ENCODE measurements around the gene FOXN3.

Gene FOXN3

GRCh38 chr14:89289477-89289876, 127.6 kb downstream of the FOXN3 start:
- H3K27me3 Mint-ChIP-seq = no peaks in the 10 kb centered on the region
- ATAC-seq (ENCODE audit: low read depth) = no peak
- peaks cover 27% of the 10 kb centered on the region for H3K36me3 Mint-ChIP-seq
- DNase-seq (ENCODE audit: low spot score in 2 of 2) = no peak
- H3K4me3 Mint-ChIP-seq = no peak overlapping the region
- H3K9me3 Mint-ChIP-seq = no peaks in the 10 kb centered on the region
- H3K27ac Mint-ChIP-seq = no peak overlapping the region
- peaks cover 37% of the 10 kb centered on the region for H3K4me1 Mint-ChIP-seq

- H3K4me1 Mint-ChIP-seq = peaks cover 31% of the 10 kb centered on the region
- no peak for DNase-seq (ENCODE audit: low spot score in 2 of 2)
- no peak overlapping the region for H3K4me3 Mint-ChIP-seq
- H3K9me3 Mint-ChIP-seq = no peaks in the 10 kb centered on the region
- ATAC-seq (ENCODE audit: low read depth) = no peak
- peaks cover 27% of the 10 kb centered on the region for H3K36me3 Mint-ChIP-seq
- H3K27ac Mint-ChIP-seq = no peak overlapping the region
- H3K27me3 Mint-ChIP-seq = no peaks in the 10 kb centered on the region
These were observed 128.9 kb downstream of the FOXN3 start for GRCh38 chr14:89288114-89288513.

GRCh38 chr14:89284333-89285058, 132.5 kb downstream of the FOXN3 start:
- H3K9me3 Mint-ChIP-seq = no peaks in the 10 kb centered on the region
- DNase-seq (ENCODE audit: low spot score in 2 of 2) (no peak), ATAC-seq (ENCODE audit: low read depth) (no peak)
- no peak overlapping the region for H3K4me3 Mint-ChIP-seq
- H3K4me1 Mint-ChIP-seq = peaks cover 9% of the 10 kb centered on the region
- H3K27ac Mint-ChIP-seq = no peak overlapping the region
- peaks cover 16% of the 10 kb centered on the region for H3K36me3 Mint-ChIP-seq
- H3K27me3 Mint-ChIP-seq = no peaks in the 10 kb centered on the region

GRCh38 chr14:89283327-89284060, 133.5 kb downstream of the FOXN3 start:
- DNase-seq (ENCODE audit: low spot score in 2 of 2) = no peak

GRCh38 chr14:89282191-89282590, 134.8 kb downstream of the FOXN3 start:
- H3K36me3 Mint-ChIP-seq = peaks cover 23% of the 10 kb centered on the region
- no peak overlapping the region for H3K4me3 Mint-ChIP-seq
- H3K27me3 Mint-ChIP-seq = no peaks in the 10 kb centered on the region
- no peaks in the 10 kb centered on the region for H3K9me3 Mint-ChIP-seq
- ATAC-seq (ENCODE audit: low read depth) (no peak), DNase-seq (ENCODE audit: low spot score in 2 of 2) (no peak)
- peaks cover 11% of the 10 kb centered on the region for H3K4me1 Mint-ChIP-seq
- peak overlapping the region; percentile 12 for H3K27ac Mint-ChIP-seq

More at GRCh38 chr14:89283327-89284060, 133.5 kb downstream of the FOXN3 start:
- ATAC-seq (ENCODE audit: low read depth) = no peak
- H3K27me3 Mint-ChIP-seq = no peaks in the 10 kb centered on the region
- no peaks in the 10 kb centered on the region for H3K9me3 Mint-ChIP-seq
- no peak overlapping the region for H3K27ac Mint-ChIP-seq
- no peak overlapping the region for H3K4me3 Mint-ChIP-seq
- H3K4me1 Mint-ChIP-seq = peaks cover 9% of the 10 kb centered on the region
- H3K36me3 Mint-ChIP-seq = peaks cover 18% of the 10 kb centered on the region

GRCh38 chr14:89280600-89280999, 136.4 kb downstream of the FOXN3 start:
- DNase-seq (ENCODE audit: low spot score in 2 of 2) (no peak), ATAC-seq (ENCODE audit: low read depth) (no peak)
- no peak overlapping the region for H3K4me3 Mint-ChIP-seq
- H3K4me1 Mint-ChIP-seq = peaks cover 20% of the 10 kb centered on the region
- H3K9me3 Mint-ChIP-seq = no peaks in the 10 kb centered on the region
- H3K27me3 Mint-ChIP-seq = no peaks in the 10 kb centered on the region
- no peak overlapping the region for H3K27ac Mint-ChIP-seq
- peaks cover 29% of the 10 kb centered on the region for H3K36me3 Mint-ChIP-seq

- Mint-ChIP-seq H3K9me3 (no peaks in the 10 kb centered on the region), H3K27ac (no peak overlapping the region), H3K4me1 (peaks cover 26% of the 10 kb centered on the region), H3K4me3 (no peak overlapping the region), H3K36me3 (peaks cover 30% of the 10 kb centered on the region), H3K27me3 (no peaks in the 10 kb centered on the region)
- ATAC-seq (ENCODE audit: low read depth) = no peak
- DNase-seq (ENCODE audit: low spot score in 2 of 2) = no peak
These were observed 137.3 kb downstream of the FOXN3 start for GRCh38 chr14:89279649-89280232.

- no peaks in the 10 kb centered on the region for H3K27me3 Mint-ChIP-seq
- H3K4me3 Mint-ChIP-seq = no peak overlapping the region
- DNase-seq (ENCODE audit: low spot score in 2 of 2) (no peak), ATAC-seq (ENCODE audit: low read depth) (no peak)
- peaks cover 31% of the 10 kb centered on the region for H3K36me3 Mint-ChIP-seq
- H3K9me3 Mint-ChIP-seq = no peaks in the 10 kb centered on the region
- H3K27ac Mint-ChIP-seq = peak overlapping the region; percentile 81
- peaks cover 31% of the 10 kb centered on the region for H3K4me1 Mint-ChIP-seq
These were observed 139.8 kb downstream of the FOXN3 start for GRCh38 chr14:89277203-89277602.

- H3K9me3 Mint-ChIP-seq = no peaks in the 10 kb centered on the region
These were observed 140.5 kb downstream of the FOXN3 start for GRCh38 chr14:89276424-89276975.

GRCh38 chr14:89270439-89271227, 146.4 kb downstream of the FOXN3 start:
- H3K36me3 Mint-ChIP-seq = peaks cover 14% of the 10 kb centered on the region
- H3K4me3 Mint-ChIP-seq = no peak overlapping the region
- DNase-seq (ENCODE audit: low spot score in 2 of 2) (peak; percentile 45 to 55), ATAC-seq (ENCODE audit: low read depth) (peak; percentile 95)
- no peaks in the 10 kb centered on the region for H3K27me3 Mint-ChIP-seq
- H3K9me3 Mint-ChIP-seq = no peaks in the 10 kb centered on the region
- H3K27ac Mint-ChIP-seq = peak overlapping the region; percentile 91
- peaks cover 49% of the 10 kb centered on the region for H3K4me1 Mint-ChIP-seq

More at GRCh38 chr14:89276424-89276975, 140.5 kb downstream of the FOXN3 start:
- peaks cover 27% of the 10 kb centered on the region for H3K36me3 Mint-ChIP-seq
- peaks cover 29% of the 10 kb centered on the region for H3K4me1 Mint-ChIP-seq
- H3K4me3 Mint-ChIP-seq = no peak overlapping the region
- ATAC-seq (ENCODE audit: low read depth) (peak; percentile 89), DNase-seq (ENCODE audit: low spot score in 2 of 2) (peak in 1 of 2 donors; percentile 6)
- peak overlapping the region; percentile 81 for H3K27ac Mint-ChIP-seq
- H3K27me3 Mint-ChIP-seq = no peaks in the 10 kb centered on the region

- H3K4me1 Mint-ChIP-seq = peaks cover 48% of the 10 kb centered on the region
- H3K9me3 Mint-ChIP-seq = no peaks in the 10 kb centered on the region
- no peak for ATAC-seq (ENCODE audit: low read depth)
- no peak overlapping the region for H3K4me3 Mint-ChIP-seq
- no peaks in the 10 kb centered on the region for H3K27me3 Mint-ChIP-seq
- peaks cover 16% of the 10 kb centered on the region for H3K36me3 Mint-ChIP-seq
- peak overlapping the region; percentile 91 for H3K27ac Mint-ChIP-seq
- no peak for DNase-seq (ENCODE audit: low spot score in 2 of 2)
These were observed 147.6 kb downstream of the FOXN3 start for GRCh38 chr14:89269404-89269803.

- Mint-ChIP-seq H3K4me1 (peaks cover 51% of the 10 kb centered on the region), H3K4me3 (no peak overlapping the region), H3K27me3 (no peaks in the 10 kb centered on the region), H3K27ac (peak overlapping the region; percentile 91), H3K36me3 (peaks cover 16% of the 10 kb centered on the region), H3K9me3 (no peaks in the 10 kb centered on the region)
- DNase-seq (ENCODE audit: low spot score in 2 of 2) = no peak
- no peak for ATAC-seq (ENCODE audit: low read depth)
These were observed 148.5 kb downstream of the FOXN3 start for GRCh38 chr14:89268514-89268913.

GRCh38 chr14:89267656-89268055, 149.4 kb downstream of the FOXN3 start:
- Mint-ChIP-seq H3K4me1 (peaks cover 45% of the 10 kb centered on the region), H3K27me3 (no peaks in the 10 kb centered on the region), H3K36me3 (peaks cover 13% of the 10 kb centered on the region), H3K27ac (peak overlapping the region; percentile 91), H3K9me3 (no peaks in the 10 kb centered on the region), H3K4me3 (no peak overlapping the region)
- ATAC-seq (ENCODE audit: low read depth) = no peak
- DNase-seq (ENCODE audit: low spot score in 2 of 2) = no peak
